COR-L47 (cell line): ENCODE results near the gene PHC2.
A peak's percentile ranks its signal among the peaks of the same experiment; 100 is the strongest.

Experiments
- DNase-seq: peaks from one replicate; lab custom pipeline; 2025; lab: John Stamatoyannopoulos, UW

PHC2 gene

GRCh38 chr1:33388805-33389771 lies 41.8 kb downstream of the PHC2 start:
- DNase-seq, result no peak

GRCh38 chr1:33387625-33388024 lies 43.3 kb downstream of the PHC2 start:
- no peak for DNase-seq

- no peak for DNase-seq
Measured at GRCh38 chr1:33385251-33385650, 45.6 kb downstream of the PHC2 start.

GRCh38 chr1:33384040-33384812 lies 46.7 kb downstream of the PHC2 start:
- no peak for DNase-seq

GRCh38 chr1:33383489-33383888 lies 47.4 kb downstream of the PHC2 start:
- no peak for DNase-seq

GRCh38 chr1:33382661-33383415 lies 48.1 kb downstream of the PHC2 start:
- no peak for DNase-seq

GRCh38 chr1:33381977-33382376 lies 48.9 kb downstream of the PHC2 start:
- DNase-seq, result no peak

GRCh38 chr1:33380811-33381210 lies 50.1 kb downstream of the PHC2 start:
- no peak for DNase-seq

- no peak for DNase-seq
Measured at GRCh38 chr1:33379631-33380354, 51.1 kb downstream of the PHC2 start.

- DNase-seq, result no peak
Measured at GRCh38 chr1:33378976-33379375, 51.9 kb downstream of the PHC2 start.

- no peak for DNase-seq
Measured at GRCh38 chr1:33378524-33378923, 52.4 kb downstream of the PHC2 start.

GRCh38 chr1:33377756-33378155 lies 53.1 kb downstream of the PHC2 start:
- DNase-seq, result peak; percentile 40

- no peak for DNase-seq
Measured at GRCh38 chr1:33377013-33377412, 53.9 kb downstream of the PHC2 start.

- DNase-seq, result no peak
Measured at GRCh38 chr1:33375316-33375715, 55.6 kb downstream of the PHC2 start.

GRCh38 chr1:33374336-33375105 lies 56.4 kb downstream of the PHC2 start:
- no peak for DNase-seq

GRCh38 chr1:33373606-33374005 lies 57.3 kb downstream of the PHC2 start:
- no peak for DNase-seq

GRCh38 chr1:33372677-33373076 lies 58.2 kb downstream of the PHC2 start:
- DNase-seq, result no peak

- no peak for DNase-seq
Measured at GRCh38 chr1:33372162-33372561, 58.7 kb downstream of the PHC2 start.

GRCh38 chr1:33371334-33371733 lies 59.6 kb downstream of the PHC2 start:
- no peak for DNase-seq

- no peak for DNase-seq
Measured at GRCh38 chr1:33370827-33371226, 60.1 kb downstream of the PHC2 start.

- no peak for DNase-seq
Measured at GRCh38 chr1:33370301-33370700, 60.6 kb downstream of the PHC2 start.
